ENCODE data around the gene ZC3H7B.
"Not testable (repeated sequence)": the region's sequence is repeated elsewhere in the genome, so short reads cannot be mapped to it uniquely, and the experiment has no call there.

Gene ZC3H7B

GRCh38 chr22:41286639-41287091 is 14.7 kb upstream of the ZC3H7B start:
- in situ Hi-C loops (cut with HindIII; ENCODE audit: low sequenced_read_pairs), result no loop called here

- in situ Hi-C loops (cut with HindIII; ENCODE audit: low sequenced_read_pairs), result no loop called here
These were observed 12.9 kb upstream of the ZC3H7B start for GRCh38 chr22:41288245-41288946.

- in situ Hi-C loops (cut with HindIII; ENCODE audit: low sequenced_read_pairs), result no loop called here
These were observed 11.7 kb upstream of the ZC3H7B start for GRCh38 chr22:41289671-41290070.

- in situ Hi-C loops (cut with HindIII; ENCODE audit: low sequenced_read_pairs), result no loop called here
These were observed 10.8 kb upstream of the ZC3H7B start for GRCh38 chr22:41290262-41291221.

GRCh38 chr22:41294816-41295215 is 6.5 kb upstream of the ZC3H7B start:
- in situ Hi-C loops (cut with HindIII; ENCODE audit: low sequenced_read_pairs), result not testable (repeated sequence)

GRCh38 chr22:41296826-41297667 is 4.3 kb upstream of the ZC3H7B start:
- in situ Hi-C loops (cut with HindIII; ENCODE audit: low sequenced_read_pairs), result no loop called here

- in situ Hi-C loops (cut with HindIII; ENCODE audit: low sequenced_read_pairs), result no loop called here
These were observed 664 bp upstream of the ZC3H7B start for GRCh38 chr22:41300661-41301060.

- in situ Hi-C loops (cut with HindIII; ENCODE audit: low sequenced_read_pairs), result no loop called here
These were observed 869 bp downstream of the ZC3H7B start for GRCh38 chr22:41302021-41302767.

- in situ Hi-C loops (cut with HindIII; ENCODE audit: low sequenced_read_pairs), result no loop called here
These were observed 1.5 kb downstream of the ZC3H7B start for GRCh38 chr22:41302811-41303210.

- in situ Hi-C loops (cut with HindIII; ENCODE audit: low sequenced_read_pairs), result no loop called here
These were observed 4.3 kb downstream of the ZC3H7B start for GRCh38 chr22:41305646-41306045.

- in situ Hi-C loops (cut with HindIII; ENCODE audit: low sequenced_read_pairs), result no loop called here
These were observed 6.7 kb downstream of the ZC3H7B start for GRCh38 chr22:41308054-41308453.

- in situ Hi-C loops (cut with HindIII; ENCODE audit: low sequenced_read_pairs), result no loop called here
These were observed 7.2 kb downstream of the ZC3H7B start for GRCh38 chr22:41308544-41308947.

- in situ Hi-C loops (cut with HindIII; ENCODE audit: low sequenced_read_pairs), result no loop called here
These were observed 9.0 kb downstream of the ZC3H7B start for GRCh38 chr22:41310336-41310735.

- in situ Hi-C loops (cut with HindIII; ENCODE audit: low sequenced_read_pairs), result no loop called here
These were observed 10.2 kb downstream of the ZC3H7B start for GRCh38 chr22:41311487-41311886.

GRCh38 chr22:41314821-41315220 is 13.5 kb downstream of the ZC3H7B start:
- in situ Hi-C loops (cut with HindIII; ENCODE audit: low sequenced_read_pairs), result no loop called here

GRCh38 chr22:41315586-41315985 is 14.3 kb downstream of the ZC3H7B start:
- in situ Hi-C loops (cut with HindIII; ENCODE audit: low sequenced_read_pairs), result no loop called here

GRCh38 chr22:41320416-41321240 is 19.3 kb downstream of the ZC3H7B start:
- in situ Hi-C loops (cut with HindIII; ENCODE audit: low sequenced_read_pairs), result no loop called here

GRCh38 chr22:41324821-41325528 is 23.6 kb downstream of the ZC3H7B start:
- in situ Hi-C loops (cut with HindIII; ENCODE audit: low sequenced_read_pairs), result no loop called here

GRCh38 chr22:41327124-41327523 is 25.8 kb downstream of the ZC3H7B start:
- in situ Hi-C loops (cut with HindIII; ENCODE audit: low sequenced_read_pairs), result no loop called here
